ENCODE data around the gene SAMHD1.
"Not testable (repeated sequence)": the region's sequence is repeated elsewhere in the genome, so short reads cannot be mapped to it uniquely, and the experiment has no call there.

The SAMHD1 gene

GRCh38 chr20:36956016-36956415, 4.5 kb upstream of the SAMHD1 start:
- DNase-seq (ENCODE audit: low spot score), result no peak

GRCh38 chr20:36951979-36952738, 651 bp upstream of the SAMHD1 start:
- DNase-seq (ENCODE audit: low spot score), result no peak

- peak; percentile 46 for DNase-seq (ENCODE audit: low spot score)
Measured at GRCh38 chr20:36950414-36951197, 902 bp downstream of the SAMHD1 start.

- DNase-seq (ENCODE audit: low spot score), result no peak
Measured at GRCh38 chr20:36941401-36941835, 10.1 kb downstream of the SAMHD1 start.

- DNase-seq (ENCODE audit: low spot score), result no peak
Measured at GRCh38 chr20:36937402-36937770, 14.1 kb downstream of the SAMHD1 start.

- DNase-seq (ENCODE audit: low spot score), result not testable (repeated sequence)
Measured at GRCh38 chr20:36936761-36937401, 14.6 kb downstream of the SAMHD1 start.

GRCh38 chr20:36936341-36936740, 15.2 kb downstream of the SAMHD1 start:
- no peak for DNase-seq (ENCODE audit: low spot score)

- not testable (repeated sequence) for DNase-seq (ENCODE audit: low spot score)
Measured at GRCh38 chr20:36933571-36933970, 17.9 kb downstream of the SAMHD1 start.

- no peak for DNase-seq (ENCODE audit: low spot score)
Measured at GRCh38 chr20:36932476-36933426, 18.8 kb downstream of the SAMHD1 start.

GRCh38 chr20:36932067-36932466, 19.4 kb downstream of the SAMHD1 start:
- not testable (repeated sequence) for DNase-seq (ENCODE audit: low spot score)

- DNase-seq (ENCODE audit: low spot score), result no peak
Measured at GRCh38 chr20:36929691-36930090, 21.8 kb downstream of the SAMHD1 start.

- DNase-seq (ENCODE audit: low spot score), result no peak
Measured at GRCh38 chr20:36929290-36929689, 22.2 kb downstream of the SAMHD1 start.

- no peak for DNase-seq (ENCODE audit: low spot score)
Measured at GRCh38 chr20:36927704-36928103, 23.8 kb downstream of the SAMHD1 start.

- DNase-seq (ENCODE audit: low spot score), result no peak
Measured at GRCh38 chr20:36926653-36927200, 24.8 kb downstream of the SAMHD1 start.

GRCh38 chr20:36925234-36925633, 26.3 kb downstream of the SAMHD1 start:
- DNase-seq (ENCODE audit: low spot score), result no peak

GRCh38 chr20:36924167-36925045, 27.1 kb downstream of the SAMHD1 start:
- DNase-seq (ENCODE audit: low spot score), result no peak

GRCh38 chr20:36920334-36920730, 31.2 kb downstream of the SAMHD1 start:
- DNase-seq (ENCODE audit: low spot score), result no peak

GRCh38 chr20:36919715-36920333, 31.7 kb downstream of the SAMHD1 start:
- DNase-seq (ENCODE audit: low spot score), result peak; percentile 77

- no peak for DNase-seq (ENCODE audit: low spot score)
Measured at GRCh38 chr20:36917943-36918342, 33.6 kb downstream of the SAMHD1 start.

GRCh38 chr20:36917240-36917639, 34.3 kb downstream of the SAMHD1 start:
- no peak for DNase-seq (ENCODE audit: low spot score)
